HL-60 (cell line): ENCODE results near the gene IRF4.

Experiments
- CTCF ChIP-seq: IDR thresholded peaks from one replicate; pipeline ENCODE4 v1.5.1; 2011; ENCODE audit warnings: low read length, control low read depth, inconsistent platforms; ENCODE audit not compliant: insufficient read depth
- POLR2AphosphoS5 ChIP-seq: IDR thresholded peaks from 2 replicates; pipeline ENCODE4 v1.6.1; 2012; ENCODE audit warnings: low read depth

DNA sequence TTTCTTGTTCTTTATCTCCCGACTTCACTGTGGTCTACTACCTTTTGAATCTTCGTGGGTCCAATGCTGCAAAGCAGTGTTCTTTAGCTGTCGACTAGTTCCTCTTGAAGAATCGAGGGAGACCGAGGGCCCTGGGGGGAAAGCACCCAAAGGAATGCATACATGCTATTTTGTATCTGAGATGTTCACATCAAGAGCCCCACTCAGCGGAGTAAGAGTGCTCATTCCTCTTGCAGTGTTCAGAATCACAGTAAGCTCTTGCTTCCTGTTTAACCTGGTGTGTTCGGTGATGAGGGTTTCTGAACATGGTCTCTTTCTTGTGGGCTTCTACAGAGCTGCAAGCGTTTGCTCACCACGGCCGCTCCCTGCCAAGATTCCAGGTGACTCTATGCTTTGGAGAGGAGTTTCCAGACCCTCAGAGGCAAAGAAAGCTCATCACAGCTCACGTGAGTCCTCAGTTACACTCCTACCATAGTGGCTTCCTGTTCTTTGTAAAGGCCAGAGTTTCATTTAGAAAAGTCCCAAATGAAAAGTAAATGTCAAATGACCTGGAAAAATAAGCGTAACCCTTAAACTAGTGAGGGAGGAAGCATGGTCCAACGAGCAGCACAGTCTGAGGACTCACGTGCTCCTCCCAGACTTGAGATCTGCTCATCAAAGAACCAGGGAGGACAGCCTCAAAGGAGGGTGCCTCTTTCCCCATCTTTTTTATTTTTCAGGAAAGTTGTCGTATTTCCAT is 13.3 kb downstream of the IRF4 start:
- TF ChIP-seq POLR2AphosphoS5 (no peak), CTCF (no peak)
